ENCODE results near the gene ARHGDIB.

DNA sequence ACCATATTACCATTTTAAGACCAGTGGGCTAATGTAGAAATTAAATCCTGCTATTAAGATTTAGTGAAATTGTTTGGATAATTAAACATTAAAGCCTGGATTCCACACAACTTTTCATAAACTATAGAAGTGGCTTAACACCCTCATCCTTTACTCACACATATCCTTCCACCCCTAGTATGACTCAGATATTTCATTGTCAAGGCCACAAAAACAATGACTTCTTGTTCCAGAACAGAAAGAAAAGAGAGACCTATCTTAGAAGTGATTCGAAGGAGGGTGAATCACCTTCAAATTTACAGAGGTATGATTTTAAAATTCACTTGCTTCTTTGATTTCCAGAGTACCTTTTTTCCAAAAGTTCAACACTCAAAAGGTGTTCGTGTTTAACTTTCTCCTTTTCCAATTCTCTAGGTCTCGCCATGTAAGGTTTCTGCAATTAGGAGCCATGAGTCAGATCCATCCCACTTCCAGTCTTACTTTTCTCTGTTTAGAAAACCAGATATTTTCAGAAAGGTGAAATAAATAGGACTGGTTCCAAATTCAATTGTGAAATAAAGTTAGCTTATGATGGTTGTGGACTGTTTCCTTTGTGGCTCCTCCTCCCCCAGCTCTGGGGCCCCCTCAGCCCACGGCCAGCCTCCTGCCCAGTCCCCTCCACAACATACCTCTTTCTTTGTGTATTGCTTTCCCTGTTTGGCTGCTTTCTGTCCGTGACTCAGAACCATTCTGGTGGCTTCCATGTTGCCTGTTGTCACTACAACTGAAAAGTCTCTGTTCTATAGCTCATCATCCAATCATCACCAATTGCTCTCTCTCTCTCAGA lies 51.1 kb downstream of the ARHGDIB start:
- TF ChIP-seq POLR2A (IDR thresholded peaks at IDR 0.05; ENCODE audit: borderline replicate concordance, extremely low read depth, insufficient read depth, insufficient read length) (no peak), SIN3A (IDR thresholded peaks at IDR 0.05; ENCODE audit: low read depth) (no peak), CTCF (IDR thresholded peaks at IDR 0.05 in 2 of 3, conservative IDR thresholded peaks at IDR 0.05 in 1 of 3; ENCODE audit: borderline replicate concordance in 1 of 3, insufficient read depth in 1 of 3, low read depth in 2 of 3, low read length in 2 of 3) (no peak), YY1 (IDR thresholded peaks at IDR 0.05; ENCODE audit: extremely low read depth, insufficient replicate concordance, low read depth, low read length) (no peak)
- TF ChIP-seq, protein P1, sequence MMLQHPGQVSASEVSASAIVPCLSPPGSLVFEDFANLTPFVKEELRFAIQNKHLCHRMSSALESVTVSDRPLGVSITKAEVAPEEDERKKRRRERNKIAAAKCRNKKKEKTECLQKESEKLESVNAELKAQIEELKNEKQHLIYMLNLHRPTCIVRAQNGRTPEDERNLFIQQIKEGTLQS (IDR thresholded peaks at IDR 0.05) = no peak
